Ishikawa (cell line): ENCODE measurements around the gene CLPTM1L.

Experiments
- CEBPB ChIP-seq: IDR thresholded peaks from 2 replicates; pipeline ENCODE4 v1.6.1; 2012
- CREB1 ChIP-seq: IDR thresholded peaks from 2 replicates; pipeline ENCODE4 v1.6.1; 2012; ENCODE audit warnings: low read depth
- EGR1 ChIP-seq: IDR thresholded peaks from 2 replicates; pipeline ENCODE4 v1.6.1; 2012
- EP300 ChIP-seq: IDR thresholded peaks from 2 replicates; pipeline ENCODE4 v1.6.1; 2012; ENCODE audit warnings: borderline replicate concordance
- FOXM1 ChIP-seq: IDR thresholded peaks from 2 replicates; pipeline ENCODE4 v1.6.1; 2012; ENCODE audit warnings: low read depth, borderline replicate concordance
- NFIC ChIP-seq: IDR thresholded peaks from 2 replicates; pipeline ENCODE4 v1.6.1; 2012
- RAD21 ChIP-seq: IDR thresholded peaks from 2 replicates; pipeline ENCODE4 v1.6.1; 2012; ENCODE audit warnings: low read depth
- TAF1 ChIP-seq: IDR thresholded peaks from 2 replicates; pipeline ENCODE4 v1.6.1; 2012; ENCODE audit warnings: low read depth, mild to moderate bottlenecking
- TCF12 ChIP-seq: IDR thresholded peaks from 2 replicates; pipeline ENCODE4 v1.6.1; 2012; ENCODE audit warnings: low read depth
- TEAD4 ChIP-seq: IDR thresholded peaks from 2 replicates; pipeline ENCODE4 v1.6.1; 2012
- YY1 ChIP-seq: IDR thresholded peaks from 2 replicates; pipeline ENCODE4 v1.6.1; 2012; ENCODE audit warnings: low read depth
- ZBTB7A ChIP-seq: IDR thresholded peaks from 2 replicates; pipeline ENCODE4 v1.6.1; 2012; ENCODE audit warnings: low read depth
- TF ChIP-seq, protein P1 (sequence below): IDR thresholded peaks from 2 replicates; pipeline ENCODE4 v1.6.1; 2012
- TF ChIP-seq, protein P2 (sequence below): IDR thresholded peaks from 2 replicates; pipeline ENCODE4 v1.6.1; 2012; ENCODE audit warnings: low read depth, mild to moderate bottlenecking
- TF ChIP-seq, protein P3 (sequence below): IDR thresholded peaks from 2 replicates; pipeline ENCODE4 v1.6.1; 2012

CLPTM1L gene

DNA sequence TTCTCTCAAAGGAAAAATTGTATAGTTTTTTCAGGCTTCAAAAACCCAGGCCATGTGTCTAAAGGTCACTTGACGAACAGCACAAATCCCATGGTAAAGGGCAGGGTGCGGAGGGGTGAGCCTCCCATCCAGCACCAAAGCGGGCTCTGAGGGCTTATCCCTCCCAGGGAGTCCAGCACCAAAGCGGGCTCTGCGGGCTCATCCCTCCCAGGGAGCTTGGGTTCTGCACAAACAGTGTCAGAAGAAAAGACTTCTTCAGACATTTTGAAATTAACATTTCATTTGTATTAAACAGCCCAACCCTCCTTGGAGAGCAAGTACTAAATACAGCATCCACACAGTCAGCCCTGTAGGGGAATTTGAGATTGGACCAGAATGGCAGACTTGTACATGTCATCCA is 43.0 kb upstream of the CLPTM1L start:
- TF ChIP-seq, protein P1, sequence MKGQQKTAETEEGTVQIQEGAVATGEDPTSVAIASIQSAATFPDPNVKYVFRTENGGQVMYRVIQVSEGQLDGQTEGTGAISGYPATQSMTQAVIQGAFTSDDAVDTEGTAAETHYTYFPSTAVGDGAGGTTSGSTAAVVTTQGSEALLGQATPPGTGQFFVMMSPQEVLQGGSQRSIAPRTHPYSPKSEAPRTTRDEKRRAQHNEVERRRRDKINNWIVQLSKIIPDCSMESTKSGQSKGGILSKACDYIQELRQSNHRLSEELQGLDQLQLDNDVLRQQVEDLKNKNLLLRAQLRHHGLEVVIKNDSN: no peak
- TF ChIP-seq CEBPB (no peak), EP300 (no peak), TCF12 (no peak), NFIC (no peak), CREB1 (no peak), RAD21 (no peak), ZBTB7A (no peak), YY1 (no peak), EGR1 (no peak), FOXM1 (no peak), TEAD4 (no peak), TAF1 (no peak)
- TF ChIP-seq, protein P2, sequence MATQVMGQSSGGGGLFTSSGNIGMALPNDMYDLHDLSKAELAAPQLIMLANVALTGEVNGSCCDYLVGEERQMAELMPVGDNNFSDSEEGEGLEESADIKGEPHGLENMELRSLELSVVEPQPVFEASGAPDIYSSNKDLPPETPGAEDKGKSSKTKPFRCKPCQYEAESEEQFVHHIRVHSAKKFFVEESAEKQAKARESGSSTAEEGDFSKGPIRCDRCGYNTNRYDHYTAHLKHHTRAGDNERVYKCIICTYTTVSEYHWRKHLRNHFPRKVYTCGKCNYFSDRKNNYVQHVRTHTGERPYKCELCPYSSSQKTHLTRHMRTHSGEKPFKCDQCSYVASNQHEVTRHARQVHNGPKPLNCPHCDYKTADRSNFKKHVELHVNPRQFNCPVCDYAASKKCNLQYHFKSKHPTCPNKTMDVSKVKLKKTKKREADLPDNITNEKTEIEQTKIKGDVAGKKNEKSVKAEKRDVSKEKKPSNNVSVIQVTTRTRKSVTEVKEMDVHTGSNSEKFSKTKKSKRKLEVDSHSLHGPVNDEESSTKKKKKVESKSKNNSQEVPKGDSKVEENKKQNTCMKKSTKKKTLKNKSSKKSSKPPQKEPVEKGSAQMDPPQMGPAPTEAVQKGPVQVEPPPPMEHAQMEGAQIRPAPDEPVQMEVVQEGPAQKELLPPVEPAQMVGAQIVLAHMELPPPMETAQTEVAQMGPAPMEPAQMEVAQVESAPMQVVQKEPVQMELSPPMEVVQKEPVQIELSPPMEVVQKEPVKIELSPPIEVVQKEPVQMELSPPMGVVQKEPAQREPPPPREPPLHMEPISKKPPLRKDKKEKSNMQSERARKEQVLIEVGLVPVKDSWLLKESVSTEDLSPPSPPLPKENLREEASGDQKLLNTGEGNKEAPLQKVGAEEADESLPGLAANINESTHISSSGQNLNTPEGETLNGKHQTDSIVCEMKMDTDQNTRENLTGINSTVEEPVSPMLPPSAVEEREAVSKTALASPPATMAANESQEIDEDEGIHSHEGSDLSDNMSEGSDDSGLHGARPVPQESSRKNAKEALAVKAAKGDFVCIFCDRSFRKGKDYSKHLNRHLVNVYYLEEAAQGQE: no peak
- TF ChIP-seq, protein P3, sequence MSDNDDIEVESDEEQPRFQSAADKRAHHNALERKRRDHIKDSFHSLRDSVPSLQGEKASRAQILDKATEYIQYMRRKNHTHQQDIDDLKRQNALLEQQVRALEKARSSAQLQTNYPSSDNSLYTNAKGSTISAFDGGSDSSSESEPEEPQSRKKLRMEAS: no peak

DNA sequence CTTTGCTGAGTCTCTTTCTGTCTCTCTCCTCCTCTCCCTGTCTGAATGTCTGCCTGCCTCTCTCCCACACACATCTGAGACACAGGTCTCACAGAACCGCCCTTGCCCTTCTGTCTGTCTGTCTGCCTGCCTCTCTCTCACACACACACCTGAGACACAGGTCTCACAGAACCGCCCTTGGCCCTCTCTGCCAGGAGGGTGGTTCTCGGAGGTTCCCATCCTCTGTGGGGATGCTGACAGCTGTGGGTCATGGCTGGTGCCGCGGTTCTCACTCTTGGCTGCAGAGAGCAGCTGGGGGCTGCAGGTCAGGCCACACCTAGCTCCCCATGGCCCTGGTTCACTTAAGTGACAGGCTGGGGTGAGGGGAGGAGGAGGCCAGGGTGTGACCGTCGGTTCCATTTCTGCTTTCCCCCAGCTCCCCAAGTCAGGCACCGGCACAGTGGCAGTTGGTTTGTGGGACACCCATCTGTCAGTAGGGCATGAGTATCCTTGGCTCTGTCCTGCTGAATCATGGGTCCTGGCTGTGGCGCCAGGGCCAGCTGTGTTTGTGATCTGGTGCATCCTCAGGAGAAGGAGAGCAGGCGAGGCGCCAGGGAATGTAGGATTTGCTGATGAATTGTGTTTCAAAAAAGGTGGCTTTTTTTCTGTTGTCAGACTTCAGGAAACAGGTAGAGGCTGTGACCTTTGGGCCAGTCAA is 42.3 kb upstream of the CLPTM1L start:
- TF ChIP-seq NFIC: no peak
- TF ChIP-seq, protein P1: no peak
- TF ChIP-seq, protein P2: no peak
- no peak for TF ChIP-seq YY1
- TF ChIP-seq RAD21: no peak
- no peak for TF ChIP-seq CREB1
- no peak for TF ChIP-seq TEAD4
- TF ChIP-seq ZBTB7A: no peak
- TF ChIP-seq CEBPB: no peak

DNA sequence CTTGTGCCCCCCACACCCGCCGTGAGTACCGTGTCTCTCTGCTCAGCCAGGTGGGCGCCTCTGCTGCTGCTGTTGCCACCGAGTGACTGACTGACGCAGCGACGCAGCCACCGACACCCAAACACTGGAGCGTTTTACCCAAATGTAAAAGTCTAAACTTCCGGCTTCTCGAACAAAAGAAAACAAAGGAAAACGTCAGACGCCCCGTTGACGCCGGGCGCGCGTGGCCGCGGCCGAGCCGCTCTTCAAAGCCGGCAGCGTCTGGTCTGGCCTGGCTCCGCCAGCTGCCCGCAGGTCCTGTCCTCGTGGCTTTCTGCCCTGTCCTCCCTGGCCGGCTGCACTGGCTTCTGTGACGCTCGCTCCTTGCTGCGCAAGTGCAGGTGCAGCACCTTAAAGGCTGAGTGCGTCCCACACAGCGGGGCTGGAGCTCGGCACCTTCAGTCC is 41.4 kb upstream of the CLPTM1L start:
- TF ChIP-seq TEAD4 (no peak), TAF1 (0 out of 2 replicates have a peak, but pooled peaks have one; percentile 3), RAD21 (no peak), ZBTB7A (no peak), CEBPB (no peak)
- TF ChIP-seq, protein P3: peak; percentile 94

DNA sequence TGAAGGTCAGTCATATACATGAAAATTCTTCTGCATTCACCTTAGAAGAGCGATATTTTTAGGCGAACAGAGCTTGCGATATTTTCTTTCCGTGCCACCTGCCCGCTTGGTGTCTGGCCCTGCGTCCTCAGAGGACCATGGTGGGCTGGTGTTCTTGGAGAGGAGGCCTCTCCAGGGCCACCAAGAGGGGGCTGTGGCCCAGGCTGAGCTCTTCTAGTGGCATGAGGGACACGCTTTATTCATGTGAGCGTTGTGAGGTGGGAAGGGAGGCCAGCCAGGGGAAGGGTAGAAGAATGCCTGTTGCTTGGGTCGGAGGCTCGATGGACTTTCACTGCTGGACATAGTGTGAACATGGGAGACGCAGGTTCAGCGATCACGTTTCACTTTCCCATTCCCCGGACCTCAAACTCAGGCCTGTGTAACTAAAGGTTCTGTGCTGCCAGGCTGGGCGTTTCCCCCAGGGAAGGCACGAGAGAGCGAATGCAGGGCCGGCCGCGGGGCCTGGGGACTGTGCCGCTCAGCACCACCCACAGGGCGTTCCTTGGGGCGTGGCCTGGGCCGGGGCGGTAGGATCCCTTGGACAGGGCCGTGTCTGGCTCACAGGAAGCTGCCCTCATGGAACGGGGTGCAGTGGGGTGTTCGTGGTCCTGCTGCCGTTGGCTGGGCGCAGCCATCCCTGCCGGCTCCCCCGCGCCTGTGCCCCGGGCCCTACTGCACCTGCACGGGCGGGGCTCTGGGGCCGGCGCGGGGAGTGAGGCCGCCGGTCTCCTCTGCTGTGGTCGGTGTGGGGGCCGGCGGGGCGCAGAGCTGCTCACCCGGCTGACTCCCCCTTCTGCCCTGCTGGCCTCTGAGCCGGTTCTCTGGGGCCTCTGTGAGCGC is 40.7 kb upstream of the CLPTM1L start:
- TF ChIP-seq, protein P3: peak; percentile 48
- TF ChIP-seq NFIC (no peak), TAF1 (0 out of 2 replicates have a peak, but pooled peaks have one; percentile 19)

DNA sequence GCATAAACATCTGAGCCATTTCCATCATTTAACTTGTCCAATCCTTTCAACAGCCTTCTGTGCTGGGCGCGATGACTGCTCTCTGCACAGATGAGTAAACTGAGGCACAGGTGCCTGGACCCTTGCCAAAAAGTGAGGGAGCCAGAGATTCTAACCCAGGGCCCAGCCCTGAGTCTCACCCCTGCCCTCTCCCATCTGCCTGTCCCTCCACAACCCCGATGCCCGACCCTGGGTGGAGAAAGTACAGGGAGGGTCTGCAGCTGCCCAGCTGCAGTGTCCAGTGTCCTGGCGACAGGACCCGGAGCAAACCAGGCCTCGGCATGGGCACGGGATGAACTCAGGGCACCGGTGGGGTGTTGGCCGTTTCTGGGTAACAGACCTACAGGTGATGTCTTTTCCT is 39.6 kb upstream of the CLPTM1L start:
- TF ChIP-seq CEBPB: no peak
- TF ChIP-seq, protein P2: no peak
